Endothelial cell of umbilical vein (primary cell): ENCODE measurements around the gene NHLRC1. TPM values are rescaled to one million over a fixed set of nuclear protein-coding genes. Genes with fewer than 3 reads are reported as not detected.

Experiments
- BruUV-seq: library from RNA; stranded (reverse); fragments of 400-500 nt; replicated peaks from 2 replicates; lab custom pipeline; 2021; lab: Mats Ljungman, UMichigan
- CTCF ChIA-PET: fragments of 300-600, 350-600 bp; sonication (Branson Sonifier 250); formaldehyde crosslinking; loops from one replicate; lab custom pipeline; 2021; ENCODE audit warnings: antibody characterized with exemption, inconsistent platforms; lab: Charles Lee
- POLR2A ChIA-PET: fragments of 300-600, 350-600 bp; sonication (Branson Sonifier 250); formaldehyde crosslinking; loops from one replicate; lab custom pipeline; 2021; ENCODE audit warnings: antibody characterized with exemption, inconsistent platforms; lab: Charles Lee
- DNase-seq: peaks from one replicate; pipeline ENCODE4 v3.0.0-alpha.2; 2011; ENCODE audit warnings: low read depth, low spot score
- FAIRE-seq: peaks from 2 replicates; lab custom pipeline; 2011; peaks lifted over from hg19 to GRCh38; lab: Jason Lieb, UNC
- H2AFZ ChIP-seq: 2 replicates; pipeline ENCODE4 v1.6.0; 2012; ENCODE audit warnings: low read depth, low read length, control low read depth, inconsistent platforms
- H3K27ac ChIP-seq: 2 replicates; pipeline ENCODE4 v1.5.1; 2011; ENCODE audit warnings: low read depth, mild to moderate bottlenecking, control low read depth, low read length, moderate library complexity; ENCODE audit not compliant: insufficient read depth
- H3K27me3 ChIP-seq, 2 experiments: 2 replicates each; pipeline versions ENCODE4 v1.6.0 to v1.6.1; 2011; ENCODE audit warnings: low read length in 2 of 2, mixed read lengths in 1 of 2; ENCODE audit not compliant: control insufficient read depth in 2 of 2, insufficient read depth in 2 of 2
- H3K36me3 ChIP-seq, 2 experiments: 2 replicates in 1 of 2; 3 replicates in 1 of 2; pipeline ENCODE4 v1.5.1; 2011; ENCODE audit warnings: low read length in 2 of 2, mild to moderate bottlenecking in 1 of 2, moderate library complexity in 1 of 2; ENCODE audit not compliant: control insufficient read depth in 2 of 2, insufficient read depth in 2 of 2; ENCODE audit errors: extremely low read depth in 1 of 2
- H3K4me1 ChIP-seq: 3 replicates; pipeline ENCODE4 v1.5.1; 2011; ENCODE audit warnings: mild to moderate bottlenecking, low read length; ENCODE audit not compliant: control insufficient read depth, insufficient read depth; ENCODE audit errors: extremely low read depth
- H3K4me2 ChIP-seq: 2 replicates; pipeline ENCODE4 v1.6.1; 2011; ENCODE audit warnings: low read length, control low read depth, mixed read lengths; ENCODE audit not compliant: insufficient read depth
- H3K4me3 ChIP-seq, 3 experiments: fragments of 200-600 bp in 1 of 3; sonication (generic), shearing (Covaris generic) in 1 of 3; replicated peaks in 1 of 3; 2 replicates each; pipeline ENCODE4 v1.5.1; 2011 to 2016; ENCODE audit warnings: control low read depth in 3 of 3, low read length in 3 of 3, mild to moderate bottlenecking in 2 of 3, inconsistent platforms in 1 of 3, low read depth in 1 of 3, moderate library complexity in 1 of 3; ENCODE audit not compliant: insufficient read depth in 1 of 3
- H3K79me2 ChIP-seq: 2 replicates; pipeline ENCODE4 v1.6.0; 2012; ENCODE audit warnings: low read length, inconsistent platforms; ENCODE audit not compliant: control insufficient read depth, insufficient read depth
- H3K9ac ChIP-seq: replicated peaks from 2 replicates; pipeline ENCODE3; 2011; ENCODE audit warnings: low read length, control low read depth; ENCODE audit not compliant: insufficient read depth; ENCODE audit errors: extremely low read depth
- H3K9me1 ChIP-seq: replicated peaks from 3 replicates; pipeline ENCODE4 v1.6.0; 2011; ENCODE audit warnings: mild to moderate bottlenecking, low read length; ENCODE audit not compliant: control insufficient read depth, insufficient read depth; ENCODE audit errors: extremely low read depth
- H3K9me3 ChIP-seq: replicated peaks from 2 replicates; pipeline ENCODE4 v1.5.1; 2012; ENCODE audit warnings: low read length, inconsistent platforms; ENCODE audit not compliant: control insufficient read depth, insufficient read depth
- H4K20me1 ChIP-seq: replicated peaks from 2 replicates; pipeline ENCODE3; 2011; ENCODE audit warnings: mild to moderate bottlenecking, low read length; ENCODE audit not compliant: control insufficient read depth, insufficient read depth; ENCODE audit errors: extremely low read depth
- CTCF ChIP-seq, 2 donors: IDR thresholded peaks; 1 replicate in 1 of 2; 2 replicates in 1 of 2; pipeline ENCODE4 v1.5.1; 2011; ENCODE audit warnings: low read length in 2 of 2, mild to moderate bottlenecking in 2 of 2, moderate library complexity in 2 of 2, control low read depth in 1 of 2, inconsistent platforms in 1 of 2, low read depth in 1 of 2; ENCODE audit not compliant: insufficient read depth in 1 of 2; ENCODE audit errors: extremely low read depth in 1 of 2
- EZH2 ChIP-seq: IDR thresholded peaks from 2 replicates; pipeline ENCODE4 v1.6.1; 2012; ENCODE audit warnings: borderline replicate concordance, low read depth, mild to moderate bottlenecking, moderate library complexity, low read length, inconsistent platforms; ENCODE audit not compliant: severe bottlenecking
- MYC ChIP-seq: IDR thresholded peaks from one replicate; pipeline ENCODE4 v1.6.1; 2011; ENCODE audit warnings: mild to moderate bottlenecking, low read depth, low read length
- POLR2A ChIP-seq: IDR thresholded peaks from 2 replicates; pipeline ENCODE4 v1.6.1; 2012; ENCODE audit warnings: low read depth, mild to moderate bottlenecking, control low read depth, low read length
- POLR2AphosphoS5 ChIP-seq: IDR thresholded peaks from 2 replicates; pipeline ENCODE4 v1.6.1; 2012; ENCODE audit warnings: low read depth, mild to moderate bottlenecking, control low read depth, low read length, moderate library complexity; ENCODE audit not compliant: insufficient read depth
- dilution Hi-C: fragments of 300-500 bp; cut with MboI; formaldehyde crosslinking; loops from one replicate; pipeline ENCODE4 v1.15.0; 2019; ENCODE audit warnings: low sequenced_read_pairs; ENCODE audit not compliant: extremely low pct_ligation_motif_present
- intact Hi-C: fragments of 100-400 bp; cut with micrococcal nuclease; formaldehyde crosslinking; loops from one replicate; pipeline ENCODE4 v1.10.0; 2022
- polyA plus RNA-seq, 4 experiments: library from polyadenylated mRNA; depleted of rRNA in 3 of 4; stranded (reverse) in 3 of 4; unstranded in 1 of 4; fragments of >200 nt; gene quantifications; 2 replicates each; pipeline versions ENCODE4 v1.2.1 to v1.2.3, GENCODE V29; 2011 to 2012; ENCODE audit warnings: missing spikeins in 1 of 4
- total RNA-seq: library from RNA; stranded (reverse); gene quantifications from 2 replicates; pipeline ENCODE4 v1.2.3, GENCODE V29; 2021
- TF ChIP-seq, protein P1 (sequence below): IDR thresholded peaks from 2 replicates; pipeline ENCODE4 v1.6.1; 2011; ENCODE audit not compliant: insufficient read depth, insufficient read length

NHLRC1 gene
- total and polyA plus RNA-seq, 2 donors (not counting 3 experiments of a cell fraction or from before 2014, with no cell fraction given) = 1.7 to 2.3 TPM

GRCh38 chr6:18121580-18122127 lies 823 bp downstream of the NHLRC1 start:
- H3K4me1 ChIP-seq = peaks cover 5% of the 10 kb centered on the region
- H3K79me2 ChIP-seq = no peaks in the 10 kb centered on the region
- no peak overlapping the region for H3K27ac ChIP-seq
- TF ChIP-seq, protein P1, sequence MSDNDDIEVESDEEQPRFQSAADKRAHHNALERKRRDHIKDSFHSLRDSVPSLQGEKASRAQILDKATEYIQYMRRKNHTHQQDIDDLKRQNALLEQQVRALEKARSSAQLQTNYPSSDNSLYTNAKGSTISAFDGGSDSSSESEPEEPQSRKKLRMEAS = no peak
- TF ChIP-seq POLR2AphosphoS5 (no peak), EZH2 (no peak), POLR2A (no peak), MYC (no peak), CTCF (IDR thresholded peaks at IDR 0.05; ENCODE audit: extremely low read depth in 1 of 2, insufficient read depth in 1 of 2, low read depth in 1 of 2, low read length in 2 of 2) (no peak)
- no peaks in the 10 kb centered on the region for H3K36me3 ChIP-seq
- ChIA-PET CTCF (interaction anchor here (0.8 to 3.2 kb wide), 12 partner anchors 8 to 391 kb away, joined by 3 to 24 read pairs (median 3); partner anchors contain the start of gene KIF13A), POLR2A (no interaction called here)
- no peaks in the 10 kb centered on the region for H3K9me1 ChIP-seq
- no peak for DNase-seq
- no peak for FAIRE-seq
- no peaks in the 10 kb centered on the region for H3K9me3 ChIP-seq
- dilution Hi-C loops (no loop called here), intact Hi-C loops (loop anchor here (1.0 to 5.0 kb wide), 9 partner anchors 79 to 965 kb away; no protein-coding TSS in a partner anchor)
- peak overlapping the region; percentile 21 for H3K4me2 ChIP-seq
- H4K20me1 ChIP-seq = no peaks in the 10 kb centered on the region
- H3K4me3 ChIP-seq = peak overlapping the region in 1 of 3 experiments; percentile 35
- H2AFZ ChIP-seq = peak overlapping the region; percentile 74
- no peaks in the 10 kb centered on the region for H3K27me3 ChIP-seq
- no peak overlapping the region for H3K9ac ChIP-seq
- TSS peak; percentile 37 for BruUV-seq
